K562 (cell line): Measurements from ENCODE around the gene MOG. TPM values are rescaled to one million over a fixed set of nuclear protein-coding genes. Genes with fewer than 3 reads are reported as not detected.

Experiments
- ATF3 ChIP-seq, 2 experiments: fragments of 450-650 bp in 1 of 2; sonication (generic) in 1 of 2; formaldehyde crosslinking in 1 of 2; IDR thresholded peaks in 1 of 2; conservative IDR thresholded peaks in 1 of 2; 2 replicates each; pipeline versions ENCODE4 v1.6.1 to v1.8.1; 2016 to 2023; ENCODE audit warnings: mild to moderate bottlenecking in 2 of 2, moderate library complexity in 2 of 2, inconsistent platforms in 1 of 2, missing genetic modification reagents in 1 of 2
- CBFA2T2 ChIP-seq: fragments of 450-650 bp; conservative IDR thresholded peaks from 2 replicates; pipeline ENCODE4 v1.6.1; 2017; ENCODE audit warnings: mild to moderate bottlenecking
- E2F4 ChIP-seq: sonication (generic); formaldehyde crosslinking; IDR thresholded peaks from 2 replicates; pipeline ENCODE4 v1.8.0; 2022; ENCODE audit warnings: mild to moderate bottlenecking, low read depth, missing genetic modification reagents
- SP1 ChIP-seq: sonication (generic); formaldehyde crosslinking; IDR thresholded peaks from 2 replicates; pipeline ENCODE4 v1.8.1; 2022; ENCODE audit warnings: mild to moderate bottlenecking, missing genetic modification reagents
- STAT6 ChIP-seq: sonication (generic); formaldehyde crosslinking; IDR thresholded peaks from 2 replicates; pipeline ENCODE4 v1.8.1; 2023; ENCODE audit warnings: mild to moderate bottlenecking, missing genetic modification reagents
- polyA plus RNA-seq, 8 experiments: library from polyadenylated mRNA; depleted of rRNA in 4 of 8; stranded (reverse) in 5 of 8; unstranded in 3 of 8; fragments of >200 nt; fragmentation: Nextera tagmentation in 2 of 8; fragmentation: Illumina TruSeq in 1 of 8; extraction: Ambion mirVana in 2 of 8; extraction: Trizol in 1 of 8; gene quantifications; 2 replicates each; pipeline versions ENCODE4 v1.2.1 to v1.2.3, GENCODE V29; 2011 to 2014; ENCODE audit warnings: inconsistent platforms in 1 of 8, missing spikeins in 1 of 8
- total RNA-seq, 7 experiments: library from RNA; depleted of rRNA in 6 of 7; stranded (reverse); fragments of >200 nt in 6 of 7; fragmentation: Illumina TruSeq in 2 of 7; extraction: Trizol in 2 of 7; gene quantifications; 2 replicates each; pipeline versions ENCODE4 v1.2.1 to v1.2.3, GENCODE V29; 2011 to 2021; ENCODE audit warnings: low replicate concordance in 1 of 7
- TF ChIP-seq, protein P1 (sequence below): fragments of 200-600 bp; sonication (generic); IDR thresholded peaks from one replicate; pipeline ENCODE4 v1.6.1; 2012; ENCODE audit warnings: mild to moderate bottlenecking, low read depth, low read length, inconsistent platforms

Gene MOG
- total and polyA plus RNA-seq, 9 of the 15 experiments (the other 6 are each of a cell fraction or from before 2014, with no cell fraction given): not detected

DNA sequence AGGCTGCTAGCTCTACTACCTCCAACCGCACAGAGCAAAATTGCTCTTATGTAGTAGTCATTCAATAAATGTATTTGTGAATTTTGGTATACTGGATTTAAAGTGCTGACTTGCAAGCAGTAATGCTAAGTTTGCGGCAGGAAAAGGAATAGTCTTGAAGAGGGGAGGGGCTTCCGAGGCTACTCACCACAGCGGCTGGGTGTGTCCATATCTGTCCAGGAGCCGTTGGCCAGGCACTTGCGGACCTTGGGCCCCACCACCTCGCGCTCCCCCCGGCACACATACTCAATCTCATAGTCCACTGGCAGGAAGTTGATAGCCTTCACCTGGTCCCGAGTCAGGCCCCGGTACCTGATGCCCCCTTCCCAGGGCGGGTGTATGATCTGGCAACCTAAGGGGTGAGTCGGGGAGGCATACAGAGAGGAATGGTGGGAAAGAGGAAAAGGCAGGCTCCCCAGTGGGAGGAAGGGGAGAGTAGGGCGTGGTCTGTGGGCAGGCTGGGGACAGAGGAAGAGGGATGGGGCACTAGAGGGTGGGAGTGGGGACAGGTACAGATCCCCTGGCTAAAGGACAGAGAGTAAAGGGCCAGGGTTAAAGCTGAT is 25.6 kb upstream of the MOG start (continued):
- TF ChIP-seq, protein P1, sequence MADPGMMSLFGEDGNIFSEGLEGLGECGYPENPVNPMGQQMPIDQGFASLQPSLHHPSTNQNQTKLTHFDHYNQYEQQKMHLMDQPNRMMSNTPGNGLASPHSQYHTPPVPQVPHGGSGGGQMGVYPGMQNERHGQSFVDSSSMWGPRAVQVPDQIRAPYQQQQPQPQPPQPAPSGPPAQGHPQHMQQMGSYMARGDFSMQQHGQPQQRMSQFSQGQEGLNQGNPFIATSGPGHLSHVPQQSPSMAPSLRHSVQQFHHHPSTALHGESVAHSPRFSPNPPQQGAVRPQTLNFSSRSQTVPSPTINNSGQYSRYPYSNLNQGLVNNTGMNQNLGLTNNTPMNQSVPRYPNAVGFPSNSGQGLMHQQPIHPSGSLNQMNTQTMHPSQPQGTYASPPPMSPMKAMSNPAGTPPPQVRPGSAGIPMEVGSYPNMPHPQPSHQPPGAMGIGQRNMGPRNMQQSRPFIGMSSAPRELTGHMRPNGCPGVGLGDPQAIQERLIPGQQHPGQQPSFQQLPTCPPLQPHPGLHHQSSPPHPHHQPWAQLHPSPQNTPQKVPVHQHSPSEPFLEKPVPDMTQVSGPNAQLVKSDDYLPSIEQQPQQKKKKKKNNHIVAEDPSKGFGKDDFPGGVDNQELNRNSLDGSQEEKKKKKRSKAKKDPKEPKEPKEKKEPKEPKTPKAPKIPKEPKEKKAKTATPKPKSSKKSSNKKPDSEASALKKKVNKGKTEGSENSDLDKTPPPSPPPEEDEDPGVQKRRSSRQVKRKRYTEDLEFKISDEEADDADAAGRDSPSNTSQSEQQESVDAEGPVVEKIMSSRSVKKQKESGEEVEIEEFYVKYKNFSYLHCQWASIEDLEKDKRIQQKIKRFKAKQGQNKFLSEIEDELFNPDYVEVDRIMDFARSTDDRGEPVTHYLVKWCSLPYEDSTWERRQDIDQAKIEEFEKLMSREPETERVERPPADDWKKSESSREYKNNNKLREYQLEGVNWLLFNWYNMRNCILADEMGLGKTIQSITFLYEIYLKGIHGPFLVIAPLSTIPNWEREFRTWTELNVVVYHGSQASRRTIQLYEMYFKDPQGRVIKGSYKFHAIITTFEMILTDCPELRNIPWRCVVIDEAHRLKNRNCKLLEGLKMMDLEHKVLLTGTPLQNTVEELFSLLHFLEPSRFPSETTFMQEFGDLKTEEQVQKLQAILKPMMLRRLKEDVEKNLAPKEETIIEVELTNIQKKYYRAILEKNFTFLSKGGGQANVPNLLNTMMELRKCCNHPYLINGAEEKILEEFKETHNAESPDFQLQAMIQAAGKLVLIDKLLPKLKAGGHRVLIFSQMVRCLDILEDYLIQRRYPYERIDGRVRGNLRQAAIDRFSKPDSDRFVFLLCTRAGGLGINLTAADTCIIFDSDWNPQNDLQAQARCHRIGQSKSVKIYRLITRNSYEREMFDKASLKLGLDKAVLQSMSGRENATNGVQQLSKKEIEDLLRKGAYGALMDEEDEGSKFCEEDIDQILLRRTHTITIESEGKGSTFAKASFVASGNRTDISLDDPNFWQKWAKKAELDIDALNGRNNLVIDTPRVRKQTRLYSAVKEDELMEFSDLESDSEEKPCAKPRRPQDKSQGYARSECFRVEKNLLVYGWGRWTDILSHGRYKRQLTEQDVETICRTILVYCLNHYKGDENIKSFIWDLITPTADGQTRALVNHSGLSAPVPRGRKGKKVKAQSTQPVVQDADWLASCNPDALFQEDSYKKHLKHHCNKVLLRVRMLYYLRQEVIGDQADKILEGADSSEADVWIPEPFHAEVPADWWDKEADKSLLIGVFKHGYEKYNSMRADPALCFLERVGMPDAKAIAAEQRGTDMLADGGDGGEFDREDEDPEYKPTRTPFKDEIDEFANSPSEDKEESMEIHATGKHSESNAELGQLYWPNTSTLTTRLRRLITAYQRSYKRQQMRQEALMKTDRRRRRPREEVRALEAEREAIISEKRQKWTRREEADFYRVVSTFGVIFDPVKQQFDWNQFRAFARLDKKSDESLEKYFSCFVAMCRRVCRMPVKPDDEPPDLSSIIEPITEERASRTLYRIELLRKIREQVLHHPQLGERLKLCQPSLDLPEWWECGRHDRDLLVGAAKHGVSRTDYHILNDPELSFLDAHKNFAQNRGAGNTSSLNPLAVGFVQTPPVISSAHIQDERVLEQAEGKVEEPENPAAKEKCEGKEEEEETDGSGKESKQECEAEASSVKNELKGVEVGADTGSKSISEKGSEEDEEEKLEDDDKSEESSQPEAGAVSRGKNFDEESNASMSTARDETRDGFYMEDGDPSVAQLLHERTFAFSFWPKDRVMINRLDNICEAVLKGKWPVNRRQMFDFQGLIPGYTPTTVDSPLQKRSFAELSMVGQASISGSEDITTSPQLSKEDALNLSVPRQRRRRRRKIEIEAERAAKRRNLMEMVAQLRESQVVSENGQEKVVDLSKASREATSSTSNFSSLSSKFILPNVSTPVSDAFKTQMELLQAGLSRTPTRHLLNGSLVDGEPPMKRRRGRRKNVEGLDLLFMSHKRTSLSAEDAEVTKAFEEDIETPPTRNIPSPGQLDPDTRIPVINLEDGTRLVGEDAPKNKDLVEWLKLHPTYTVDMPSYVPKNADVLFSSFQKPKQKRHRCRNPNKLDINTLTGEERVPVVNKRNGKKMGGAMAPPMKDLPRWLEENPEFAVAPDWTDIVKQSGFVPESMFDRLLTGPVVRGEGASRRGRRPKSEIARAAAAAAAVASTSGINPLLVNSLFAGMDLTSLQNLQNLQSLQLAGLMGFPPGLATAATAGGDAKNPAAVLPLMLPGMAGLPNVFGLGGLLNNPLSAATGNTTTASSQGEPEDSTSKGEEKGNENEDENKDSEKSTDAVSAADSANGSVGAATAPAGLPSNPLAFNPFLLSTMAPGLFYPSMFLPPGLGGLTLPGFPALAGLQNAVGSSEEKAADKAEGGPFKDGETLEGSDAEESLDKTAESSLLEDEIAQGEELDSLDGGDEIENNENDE: no peak
- peak; percentile 65 for TF ChIP-seq SP1 (CRISPR knock-in tag)
- TF ChIP-seq E2F4 (CRISPR knock-in tag): no peak
- no peak for TF ChIP-seq ATF3 (IDR thresholded peaks at IDR 0.05)
- TF ChIP-seq ATF3 (CRISPR knock-in tag; conservative IDR thresholded peaks at IDR 0.05): no peak
- no peak for TF ChIP-seq CBFA2T2
- TF ChIP-seq STAT6: no peak
